GM21367 (cell line): ENCODE measurements around the gene NHERF2.

ENCODE experiments used
- ATAC-seq: cut with Tn5 transposase; IDR thresholded peaks from one replicate; pipeline ENCODE4 v1.9.1; 2021; ENCODE audit not compliant: unreplicated experiment

The NHERF2 gene

GRCh38 chr16:2079311-2079800, 52.7 kb downstream of the NHERF2 start:
- no peak for ATAC-seq

GRCh38 chr16:2079991-2080390, 53.3 kb downstream of the NHERF2 start:
- ATAC-seq, result no peak

- no peak for ATAC-seq
Observed at GRCh38 chr16:2081201-2082084, 54.7 kb downstream of the NHERF2 start.

- ATAC-seq, result no peak
Observed at GRCh38 chr16:2082171-2082982, 55.7 kb downstream of the NHERF2 start.

- no peak for ATAC-seq
Observed at GRCh38 chr16:2082983-2083364, 56.3 kb downstream of the NHERF2 start.

GRCh38 chr16:2083409-2083808, 56.7 kb downstream of the NHERF2 start:
- ATAC-seq, result no peak

GRCh38 chr16:2083876-2084780, 57.4 kb downstream of the NHERF2 start:
- no peak for ATAC-seq

- ATAC-seq, result no peak
Observed at GRCh38 chr16:2084895-2085625, 58.4 kb downstream of the NHERF2 start.

- ATAC-seq, result no peak
Observed at GRCh38 chr16:2085669-2086068, 59.0 kb downstream of the NHERF2 start.

GRCh38 chr16:2086106-2086742, 59.5 kb downstream of the NHERF2 start:
- ATAC-seq, result no peak

- no peak for ATAC-seq
Observed at GRCh38 chr16:2086812-2087747, 60.4 kb downstream of the NHERF2 start.

- no peak for ATAC-seq
Observed at GRCh38 chr16:2087748-2088631, 61.3 kb downstream of the NHERF2 start.
